A549 (cell line): ENCODE results near the gene RPRD2.

Source experiments
- CTCF ChIP-seq: fragments of >200 bp; sonication (Bioruptor Twin); formaldehyde crosslinking; IDR thresholded peaks from 3 replicates; pipeline ENCODE4 v1.5.1; 2016
- MAX ChIP-seq: IDR thresholded peaks from 2 replicates; pipeline ENCODE4 v1.6.1; 2012
- RAD21 ChIP-seq, 2 experiments: fragments of >200 bp in 1 of 2; sonication (Bioruptor Twin) in 1 of 2; formaldehyde crosslinking in 1 of 2; IDR thresholded peaks in 1 of 2; conservative IDR thresholded peaks in 1 of 2; 2 replicates in 1 of 2; 3 replicates in 1 of 2; pipeline ENCODE4 v1.6.1; 2012 to 2018; ENCODE audit warnings: inconsistent platforms in 1 of 2
- RNF2 ChIP-seq: fragments of 200-600 bp; sonication (generic); IDR thresholded peaks from 2 replicates; pipeline ENCODE4 v1.6.1; 2016; ENCODE audit warnings: low read depth, mild to moderate bottlenecking, antibody characterized with exemption, moderate library complexity, borderline replicate concordance

GRCh38 chr1:150484861-150485260, 120.9 kb downstream of the RPRD2 start:
- TF ChIP-seq CTCF = peak; percentile 31
- peak; percentile 48 to 61; a peak in 4 of 5 replicates for TF ChIP-seq RAD21 (conservative IDR thresholded peaks at IDR 0.05 in 1 of 2, IDR thresholded peaks at IDR 0.05 in 1 of 2)
- no peak for TF ChIP-seq MAX
- no peak for TF ChIP-seq RNF2
